K562 (cell line): ENCODE data around the gene GRK3. TPM values are rescaled to one million over a fixed set of nuclear protein-coding genes. Genes with fewer than 3 reads are reported as not detected.

Experiments
- CREB1 ChIP-seq, 2 experiments: sonication (generic) in 1 of 2; formaldehyde crosslinking in 1 of 2; IDR thresholded peaks; 2 replicates each; pipeline versions ENCODE4 v1.6.1 to v1.8.0; 2012 to 2022; ENCODE audit warnings: inconsistent platforms in 1 of 2, mild to moderate bottlenecking in 1 of 2, missing genetic modification reagents in 1 of 2, moderate library complexity in 1 of 2
- E2F5 ChIP-seq: sonication (generic); formaldehyde crosslinking; IDR thresholded peaks from 2 replicates; pipeline ENCODE4 v1.8.0; 2022; ENCODE audit warnings: mild to moderate bottlenecking, missing genetic modification reagents
- EGR1 ChIP-seq: fragments of 450-650 bp; conservative IDR thresholded peaks from 2 replicates; pipeline ENCODE4 v1.6.1; 2017; ENCODE audit warnings: mild to moderate bottlenecking
- FOXM1 ChIP-seq, 2 experiments: fragments of 450-650 bp in 1 of 2; sonication (generic) in 1 of 2; formaldehyde crosslinking in 1 of 2; IDR thresholded peaks; 2 replicates each; pipeline versions ENCODE4 v1.6.1 to v1.9.0; 2017 to 2022; ENCODE audit warnings: low read depth in 2 of 2, mild to moderate bottlenecking in 2 of 2, missing genetic modification reagents in 1 of 2, moderate library complexity in 1 of 2
- REST ChIP-seq, 2 experiments: fragments of 450-650 bp; formaldehyde crosslinking in 1 of 2; IDR thresholded peaks; 2 replicates each; pipeline versions ENCODE4 v1.4.0 to v1.6.1; 2014 to 2020; ENCODE audit warnings: mild to moderate bottlenecking in 2 of 2, borderline replicate concordance in 1 of 2, low read depth in 1 of 2
- RFX5 ChIP-seq: IDR thresholded peaks from 2 replicates; pipeline ENCODE4 v1.6.1; 2011; ENCODE audit warnings: low read depth, mild to moderate bottlenecking, improper control_type of control experiment, low read length
- UBTF ChIP-seq, 2 experiments: IDR thresholded peaks; 2 replicates each; pipeline ENCODE4 v1.6.1; 2012; ENCODE audit warnings: improper control_type of control experiment in 2 of 2, low read depth in 2 of 2, low read length in 2 of 2, borderline replicate concordance in 1 of 2
- ZNF24 ChIP-seq: fragments of 450-650 bp; IDR thresholded peaks from 2 replicates; pipeline ENCODE4 v1.6.1; 2016
- ZNF263 ChIP-seq: sonication (generic); formaldehyde crosslinking; IDR thresholded peaks from 2 replicates; pipeline ENCODE4 v1.8.0; 2022; ENCODE audit warnings: mild to moderate bottlenecking, missing genetic modification reagents, borderline replicate concordance
- polyA plus RNA-seq, 8 experiments: library from polyadenylated mRNA; depleted of rRNA in 4 of 8; stranded (reverse) in 5 of 8; unstranded in 3 of 8; fragments of >200 nt; fragmentation: Nextera tagmentation in 2 of 8; fragmentation: Illumina TruSeq in 1 of 8; extraction: Ambion mirVana in 2 of 8; extraction: Trizol in 1 of 8; gene quantifications; 2 replicates each; pipeline versions ENCODE4 v1.2.1 to v1.2.3, GENCODE V29; 2011 to 2014; ENCODE audit warnings: inconsistent platforms in 1 of 8, missing spikeins in 1 of 8
- total RNA-seq, 7 experiments: library from RNA; depleted of rRNA in 6 of 7; stranded (reverse); fragments of >200 nt in 6 of 7; fragmentation: Illumina TruSeq in 2 of 7; extraction: Trizol in 2 of 7; gene quantifications; 2 replicates each; pipeline versions ENCODE4 v1.2.1 to v1.2.3, GENCODE V29; 2011 to 2021; ENCODE audit warnings: low replicate concordance in 1 of 7

GRK3 gene
- total and polyA plus RNA-seq, 9 of the 15 experiments (the other 6 are each of a cell fraction or from before 2014, with no cell fraction given) = 1.4 to 7.6 (median 3.6) TPM

GRCh38 chr22:25741692-25742626 is 177.5 kb downstream of the GRK3 start, which contains the start of gene MYO18B (continued):
- TF ChIP-seq REST (IDR thresholded peaks at IDR 0.05; ENCODE audit: borderline replicate concordance) = peak; percentile 64
- no peak for TF ChIP-seq REST (CRISPR knock-in tag; IDR thresholded peaks at IDR 0.05; ENCODE audit: low read depth)
- TF ChIP-seq RFX5 = no peak
- TF ChIP-seq ZNF24 = peak; percentile 29; the same call in 1 of the 2 replicates
- TF ChIP-seq CREB1 (IDR thresholded peaks at IDR 0.05) = no peak
- TF ChIP-seq CREB1 (CRISPR knock-in tag; IDR thresholded peaks at IDR 0.05) = peak; percentile 9; the same call in 1 of the 2 replicates
- TF ChIP-seq FOXM1 (IDR thresholded peaks at IDR 0.05; ENCODE audit: low read depth) = peak; percentile 23; the same call in 1 of the 2 replicates
- no peak for TF ChIP-seq FOXM1 (CRISPR knock-in tag; IDR thresholded peaks at IDR 0.05; ENCODE audit: low read depth)
- TF ChIP-seq UBTF (IDR thresholded peaks at IDR 0.05; ENCODE audit: borderline replicate concordance in 1 of 2, low read depth in 2 of 2, low read length in 2 of 2) = no peak
- peak; percentile 94 for TF ChIP-seq EGR1
- TF ChIP-seq E2F5 = no peak
- peak; percentile 88 for TF ChIP-seq ZNF263
